Activated CD8-positive, alpha-beta memory T cell treated with anti-CD3 and anti-CD28 coated beads for 36 hours (primary cell): ENCODE data around the gene PRKG1. TPM values are rescaled to one million over a fixed set of nuclear protein-coding genes. Genes with fewer than 3 reads are reported as not detected.
"Not testable (repeated sequence)": the region's sequence is repeated elsewhere in the genome, so short reads cannot be mapped to it uniquely, and the experiment has no call there.

Experiments
- CTCF ChIA-PET: fragments of 350-600 bp; sonication (Branson Sonifier 250); formaldehyde crosslinking; loops from one replicate; lab custom pipeline; 2021; ENCODE audit warnings: antibody characterized with exemption; lab: Charles Lee
- POLR2A ChIA-PET: fragments of 350-600 bp; sonication (Branson Sonifier 250); formaldehyde crosslinking; loops from one replicate; lab custom pipeline; 2021; ENCODE audit warnings: antibody characterized with exemption; lab: Charles Lee
- total RNA-seq, 2 experiments: library from RNA; stranded (reverse); gene quantifications; one replicate each; pipeline ENCODE4 v1.2.3, GENCODE V29; 2021

Gene PRKG1
- total RNA-seq, 2 experiments from 2014 or later, result not detected

- ChIA-PET POLR2A (no interaction called here), CTCF (no interaction called here)
Measured at GRCh38 chr10:51743146-51743545, 668.9 kb downstream of the PRKG1 start.

DNA sequence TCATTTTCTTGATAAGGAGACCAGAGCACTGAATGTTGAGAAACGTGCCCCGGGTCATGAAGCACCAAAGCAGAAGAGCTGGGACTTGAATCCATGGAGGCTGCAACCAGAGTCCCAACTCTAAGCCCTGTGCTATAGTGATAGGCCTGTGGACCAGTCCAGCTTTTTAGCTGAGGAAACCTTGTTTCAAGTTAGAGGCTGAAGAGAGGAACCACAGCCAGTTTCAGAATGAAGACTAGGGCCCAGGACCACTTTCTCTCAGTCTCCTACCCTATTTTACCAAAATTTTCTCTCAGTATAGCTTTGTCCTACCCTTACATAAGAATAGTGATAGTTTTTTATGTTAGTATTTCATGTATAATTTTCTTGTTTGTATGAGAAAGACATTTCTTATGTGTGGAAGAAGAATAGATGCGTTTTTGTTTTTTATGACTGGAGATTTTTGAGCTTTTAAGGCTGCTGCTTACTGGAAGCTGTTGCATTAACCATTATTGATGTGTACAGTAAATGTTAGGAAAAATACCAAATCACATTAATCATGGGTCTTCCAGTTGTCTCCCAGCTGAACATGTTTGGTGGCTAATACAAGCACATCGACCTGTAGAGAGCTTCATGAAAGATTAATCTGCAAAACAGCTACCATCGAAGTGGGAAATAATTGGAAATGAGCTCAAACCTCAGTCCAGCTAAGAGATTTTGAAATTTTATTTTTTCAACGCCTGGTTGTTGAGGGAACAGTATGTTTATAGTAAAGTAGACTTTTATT lies 670.1 kb downstream of the PRKG1 start:
- POLR2A ChIA-PET, result no interaction called here
- CTCF ChIA-PET, result interaction anchor here (1.2 kb wide), 1 partner anchor 15 kb away, joined by 3 read pairs; no protein-coding TSS in a partner anchor

DNA sequence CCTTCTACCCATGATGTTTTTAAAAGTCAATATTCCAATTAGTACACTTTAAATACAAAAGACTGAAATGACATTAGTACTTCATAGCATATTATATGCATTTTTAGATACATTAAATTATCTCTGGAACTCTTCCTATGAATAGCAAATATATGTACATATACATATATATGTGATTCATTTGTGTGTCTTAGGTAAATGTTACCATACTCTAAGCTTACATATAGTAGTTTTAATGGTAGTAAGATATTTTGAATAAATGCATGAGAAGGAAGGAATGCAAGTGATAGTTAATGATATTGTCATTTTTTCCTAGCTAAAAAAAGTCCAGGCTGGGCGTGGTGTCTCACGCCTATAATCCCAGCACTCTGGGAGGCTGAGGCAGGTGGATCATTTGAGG lies 671.1 kb downstream of the PRKG1 start:
- CTCF ChIA-PET, result no interaction called here

DNA sequence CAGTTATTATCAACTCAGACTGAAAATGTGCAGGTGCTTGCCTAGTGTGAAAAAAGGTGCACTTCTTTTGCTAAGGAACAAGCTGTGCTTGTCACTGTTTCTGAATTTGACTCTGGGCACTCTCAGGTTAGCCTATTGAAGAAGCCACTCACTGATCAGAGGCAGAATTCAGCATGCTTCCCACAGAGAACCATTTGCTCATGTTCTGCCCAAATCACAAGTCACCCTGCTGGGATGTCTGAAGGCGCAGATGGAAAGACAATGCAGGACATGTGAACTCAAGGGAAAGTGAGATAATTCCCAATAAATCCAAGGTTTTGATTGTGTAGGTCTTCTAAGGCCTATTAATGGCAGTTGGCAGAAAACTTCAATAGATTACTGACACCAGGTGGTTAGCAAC lies 672.9 kb downstream of the PRKG1 start:
- POLR2A ChIA-PET, result no interaction called here
- CTCF ChIA-PET, result no interaction called here

More for the DNA sequence above, 671.1 kb downstream of the PRKG1 start:
- POLR2A ChIA-PET, result no interaction called here

DNA sequence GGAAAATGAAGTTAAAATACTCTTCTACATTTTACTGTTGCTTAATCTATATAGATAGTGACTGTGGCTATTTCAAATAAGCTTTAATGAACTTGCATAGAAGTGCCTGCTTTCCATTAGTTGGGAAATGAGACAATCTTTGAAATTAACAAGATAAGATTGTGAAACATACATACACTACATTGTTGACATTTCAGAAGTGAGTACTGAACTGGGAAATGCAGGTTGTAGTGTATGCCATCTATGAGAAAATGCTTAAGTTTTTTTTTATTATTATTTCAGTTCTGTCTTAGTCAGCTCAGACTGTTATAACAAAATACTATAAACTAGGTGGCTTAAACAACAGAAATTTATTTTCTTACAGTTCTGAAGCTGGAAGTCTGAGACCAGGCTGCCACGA lies 674.7 kb downstream of the PRKG1 start:
- CTCF ChIA-PET, result no interaction called here

GRCh38 chr10:51758366-51758765 lies 684.1 kb downstream of the PRKG1 start:
- CTCF ChIA-PET, result no interaction called here
- POLR2A ChIA-PET, result no interaction called here

More for the DNA sequence above, 674.7 kb downstream of the PRKG1 start:
- POLR2A ChIA-PET, result no interaction called here

DNA sequence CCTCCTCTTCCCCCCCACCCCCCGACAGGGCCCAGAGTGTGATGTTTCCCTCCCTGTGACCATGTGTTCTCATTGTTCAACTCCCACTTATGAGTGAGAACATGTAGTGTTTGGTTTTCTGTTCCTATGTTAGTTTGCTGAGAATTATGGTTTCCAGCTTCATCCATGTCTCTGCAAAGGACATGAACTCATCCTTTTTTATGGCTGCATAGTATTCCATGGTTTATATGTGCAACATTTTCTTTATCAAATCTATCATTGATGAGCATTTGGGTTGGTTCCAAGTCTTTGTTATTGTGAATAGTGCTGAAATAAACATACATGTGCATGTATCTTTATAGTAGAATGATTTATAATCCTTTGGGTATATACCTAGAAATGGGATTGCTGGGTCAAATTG lies 684.6 kb downstream of the PRKG1 start:
- POLR2A ChIA-PET, CTCF ChIA-PET: not testable (repeated sequence)

DNA sequence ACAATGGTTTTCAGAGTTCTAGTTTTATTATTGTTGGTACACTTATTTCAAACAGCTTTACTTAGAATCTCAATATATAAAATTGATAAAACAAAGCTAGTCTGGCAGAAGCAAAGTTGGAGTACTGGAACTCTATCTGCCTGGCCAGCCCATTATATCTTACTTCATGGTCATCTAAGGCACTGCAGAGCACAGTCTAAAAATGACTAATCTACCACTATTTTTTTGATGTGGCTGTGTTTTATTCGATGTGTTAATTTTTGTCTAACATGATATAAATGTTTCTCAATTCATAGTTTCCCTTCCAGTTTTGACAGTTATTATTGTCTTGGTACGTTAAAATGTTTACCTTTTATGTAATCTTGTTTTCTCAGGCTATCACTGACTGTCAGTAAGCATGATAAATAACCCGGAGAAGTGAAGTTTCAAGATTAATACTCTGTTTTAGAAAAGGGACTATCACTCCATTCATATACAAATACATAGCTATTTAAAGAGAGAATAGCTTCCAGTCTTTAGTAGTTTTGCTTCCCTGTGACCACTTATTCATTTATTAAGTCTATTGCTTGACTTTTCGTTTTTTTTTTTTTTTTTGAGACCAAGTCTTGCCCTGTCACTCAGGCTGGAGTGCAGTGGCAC lies 685.7 kb downstream of the PRKG1 start:
- POLR2A ChIA-PET, result no interaction called here
- CTCF ChIA-PET, result interaction anchor here (0.7 kb wide), 1 partner anchor 94 kb away, joined by 3 read pairs; no protein-coding TSS in a partner anchor

GRCh38 chr10:51760864-51761640 lies 686.8 kb downstream of the PRKG1 start:
- CTCF ChIA-PET, result interaction anchor here (0.7 kb wide), 1 partner anchor 93 kb away, joined by 3 read pairs; no protein-coding TSS in a partner anchor
- POLR2A ChIA-PET, result interaction anchor here (0.6 kb wide), 1 partner anchor 212 kb away, joined by 8 read pairs; no protein-coding TSS in a partner anchor

DNA sequence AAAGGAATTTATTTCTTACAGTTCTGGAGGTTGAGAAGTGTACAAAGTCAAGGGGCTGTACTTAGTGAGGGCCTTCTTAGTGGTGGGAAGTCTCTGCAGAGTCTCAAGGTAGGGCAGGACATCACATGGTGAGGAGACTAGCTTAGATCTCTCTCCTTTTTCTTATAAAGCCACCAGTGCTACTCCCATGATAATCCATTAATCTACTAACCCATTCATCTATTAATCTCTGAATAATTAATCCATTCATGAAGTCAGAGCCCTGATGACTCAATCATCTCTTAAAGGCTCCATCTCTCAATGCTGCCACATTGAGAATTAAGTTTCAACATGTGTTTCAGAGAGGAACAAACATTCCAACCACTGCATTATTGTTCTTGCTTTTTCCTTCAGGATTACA lies 689.5 kb downstream of the PRKG1 start:
- CTCF ChIA-PET, result no interaction called here
- POLR2A ChIA-PET, result no interaction called here

GRCh38 chr10:51765284-51765971 lies 691.1 kb downstream of the PRKG1 start:
- ChIA-PET POLR2A (no interaction called here), CTCF (no interaction called here)

GRCh38 chr10:51766423-51767102 lies 692.3 kb downstream of the PRKG1 start:
- ChIA-PET POLR2A (no interaction called here), CTCF (no interaction called here)

DNA sequence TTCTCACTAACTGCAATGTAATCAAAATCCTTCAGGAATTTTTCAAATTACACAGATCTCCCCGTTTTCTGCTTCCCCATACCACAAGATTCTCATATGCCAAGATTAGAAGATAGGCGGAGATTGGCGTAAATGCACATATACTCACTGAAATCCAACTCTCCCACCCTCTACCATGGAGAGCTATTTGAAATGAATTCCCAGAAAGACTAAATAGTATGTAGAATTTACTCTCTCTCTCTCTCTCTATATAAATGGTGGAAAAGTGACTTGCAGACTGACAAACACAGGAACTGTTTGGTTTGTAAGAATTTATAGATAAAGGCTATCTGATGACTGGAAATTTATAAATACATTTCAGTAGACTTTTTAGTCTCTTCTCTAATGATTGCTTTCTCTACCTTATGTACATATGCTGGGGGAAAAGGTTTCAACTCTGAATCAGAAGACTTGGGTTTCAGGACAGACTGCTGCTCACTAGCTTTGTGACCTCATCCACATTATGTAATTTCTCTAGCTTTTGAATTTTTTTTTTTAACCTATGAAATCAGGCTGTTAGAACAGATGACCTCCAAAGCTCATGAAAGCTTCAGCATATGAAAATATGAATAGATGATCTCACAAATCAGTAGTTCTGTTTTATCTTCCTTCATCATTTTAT lies 692.9 kb downstream of the PRKG1 start:
- ChIA-PET CTCF (no interaction called here), POLR2A (no interaction called here)

GRCh38 chr10:51768886-51769465 lies 694.7 kb downstream of the PRKG1 start:
- CTCF ChIA-PET, result no interaction called here
- POLR2A ChIA-PET, result no interaction called here

- ChIA-PET POLR2A (no interaction called here), CTCF (no interaction called here)
Measured at GRCh38 chr10:51770709-51771108, 696.4 kb downstream of the PRKG1 start.

- POLR2A ChIA-PET, result no interaction called here
- CTCF ChIA-PET, result no interaction called here
Measured at GRCh38 chr10:51772387-51772786, 698.1 kb downstream of the PRKG1 start.

DNA sequence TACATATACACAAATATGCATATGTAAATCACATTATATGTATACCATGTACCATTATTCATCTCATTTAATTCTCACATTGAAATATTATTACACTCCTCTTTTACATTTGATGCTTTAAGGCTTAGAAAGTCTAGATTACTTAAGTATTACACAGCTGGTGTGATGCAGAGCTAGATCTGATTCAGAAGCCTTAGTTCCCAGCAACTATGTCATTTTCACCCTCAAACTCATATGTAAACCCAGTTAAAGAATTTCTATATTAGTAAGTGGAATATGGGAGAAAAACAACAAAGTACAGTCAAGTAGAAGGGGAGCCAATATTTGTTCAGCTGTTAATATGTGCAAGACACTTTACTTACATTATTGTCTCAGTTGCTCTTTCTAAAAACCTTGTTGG lies 699.4 kb downstream of the PRKG1 start:
- ChIA-PET CTCF (no interaction called here), POLR2A (no interaction called here)

GRCh38 chr10:51783941-51784340 lies 709.7 kb downstream of the PRKG1 start:
- ChIA-PET POLR2A (no interaction called here), CTCF (no interaction called here)
